ENCODE results near the gene TSPAN5.

Gene TSPAN5

GRCh38 chr4:98626350-98626749 lies 32.1 kb downstream of the TSPAN5 start:
- Histone ChIP-seq H3K9ac (ENCODE audit: low read depth, low read length, poor library complexity, severe bottlenecking) (no peak overlapping the region), H3K9me2 (replicated peaks; ENCODE audit: low read depth, low read length) (no peaks in the 10 kb centered on the region), H3K4me3 (ENCODE audit: low read length, poor library complexity, severe bottlenecking) (no peak overlapping the region), H3K4me2 (ENCODE audit: low read depth, low read length, poor library complexity, severe bottlenecking) (peak overlapping the region; percentile 62), H3K79me2 (ENCODE audit: insufficient read depth, low read length) (peaks cover 55% of the 10 kb centered on the region), H3K27me3 (ENCODE audit: insufficient read depth, low read length, poor library complexity, severe bottlenecking) (no peaks in the 10 kb centered on the region), H3K36me3 (ENCODE audit: insufficient read depth, low read length) (no peaks in the 10 kb centered on the region), H2AFZ (ENCODE audit: low read length) (no peak overlapping the region), H3F3A (ENCODE audit: low read depth) (no peaks in the 10 kb centered on the region), H3K4me1 (ENCODE audit: insufficient read depth, low read length, poor library complexity, severe bottlenecking) (peaks cover 35% of the 10 kb centered on the region), H4K20me1 (ENCODE audit: insufficient read depth, low read length, poor library complexity, severe bottlenecking) (no peaks in the 10 kb centered on the region), H3K9me3 (ENCODE audit: insufficient read depth, low read depth, low read length) (no peaks in the 10 kb centered on the region)
- TF ChIP-seq EZH2phosphoT487 (IDR thresholded peaks at IDR 0.05; ENCODE audit: borderline replicate concordance) = no peak
- TF ChIP-seq, protein P1, sequence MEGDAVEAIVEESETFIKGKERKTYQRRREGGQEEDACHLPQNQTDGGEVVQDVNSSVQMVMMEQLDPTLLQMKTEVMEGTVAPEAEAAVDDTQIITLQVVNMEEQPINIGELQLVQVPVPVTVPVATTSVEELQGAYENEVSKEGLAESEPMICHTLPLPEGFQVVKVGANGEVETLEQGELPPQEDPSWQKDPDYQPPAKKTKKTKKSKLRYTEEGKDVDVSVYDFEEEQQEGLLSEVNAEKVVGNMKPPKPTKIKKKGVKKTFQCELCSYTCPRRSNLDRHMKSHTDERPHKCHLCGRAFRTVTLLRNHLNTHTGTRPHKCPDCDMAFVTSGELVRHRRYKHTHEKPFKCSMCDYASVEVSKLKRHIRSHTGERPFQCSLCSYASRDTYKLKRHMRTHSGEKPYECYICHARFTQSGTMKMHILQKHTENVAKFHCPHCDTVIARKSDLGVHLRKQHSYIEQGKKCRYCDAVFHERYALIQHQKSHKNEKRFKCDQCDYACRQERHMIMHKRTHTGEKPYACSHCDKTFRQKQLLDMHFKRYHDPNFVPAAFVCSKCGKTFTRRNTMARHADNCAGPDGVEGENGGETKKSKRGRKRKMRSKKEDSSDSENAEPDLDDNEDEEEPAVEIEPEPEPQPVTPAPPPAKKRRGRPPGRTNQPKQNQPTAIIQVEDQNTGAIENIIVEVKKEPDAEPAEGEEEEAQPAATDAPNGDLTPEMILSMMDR (conservative IDR thresholded peaks at IDR 0.05; ENCODE audit: low read length) = no peak

DNA sequence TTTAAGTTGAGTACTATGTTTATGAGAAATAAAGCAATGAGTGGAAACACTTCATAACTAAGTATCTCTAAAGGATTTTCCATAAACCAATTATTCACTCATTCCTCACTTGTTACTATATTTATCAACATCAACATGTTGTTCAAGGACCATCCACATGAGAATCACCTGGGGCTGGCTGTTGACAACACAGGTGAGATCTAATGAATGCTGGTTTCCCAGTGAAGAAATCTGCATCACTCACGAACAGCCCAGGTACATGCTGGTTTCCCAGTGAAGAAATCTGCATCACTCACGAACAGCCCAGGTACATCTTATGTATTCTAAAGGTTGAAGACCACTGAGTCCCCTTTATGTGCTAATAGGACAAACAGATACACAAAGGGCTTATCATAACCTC lies 32.5 kb downstream of the TSPAN5 start:
- no peaks in the 10 kb centered on the region for H4K20me1 ChIP-seq (ENCODE audit: insufficient read depth, low read length, poor library complexity, severe bottlenecking)
- no peaks in the 10 kb centered on the region for H3K9me2 ChIP-seq (replicated peaks; ENCODE audit: low read depth, low read length)
- peak overlapping the region; percentile 62 for H3K4me2 ChIP-seq (ENCODE audit: low read depth, low read length, poor library complexity, severe bottlenecking)
- peaks cover 34% of the 10 kb centered on the region for H3K4me1 ChIP-seq (ENCODE audit: insufficient read depth, low read length, poor library complexity, severe bottlenecking)
- no peak overlapping the region for H3K4me3 ChIP-seq (ENCODE audit: low read length, poor library complexity, severe bottlenecking)
- TF ChIP-seq, protein P1 (conservative IDR thresholded peaks at IDR 0.05; ENCODE audit: low read length) = no peak
- TF ChIP-seq EZH2phosphoT487 (IDR thresholded peaks at IDR 0.05; ENCODE audit: borderline replicate concordance) = no peak
- H3K27me3 ChIP-seq (ENCODE audit: insufficient read depth, low read length, poor library complexity, severe bottlenecking) = no peaks in the 10 kb centered on the region
- H3K9ac ChIP-seq (ENCODE audit: low read depth, low read length, poor library complexity, severe bottlenecking) = no peak overlapping the region
- no peaks in the 10 kb centered on the region for H3K36me3 ChIP-seq (ENCODE audit: insufficient read depth, low read length)
- H3F3A ChIP-seq (ENCODE audit: low read depth) = no peaks in the 10 kb centered on the region
- peaks cover 51% of the 10 kb centered on the region for H3K79me2 ChIP-seq (ENCODE audit: insufficient read depth, low read length)
- H3K9me3 ChIP-seq (ENCODE audit: insufficient read depth, low read depth, low read length) = no peaks in the 10 kb centered on the region
- H2AFZ ChIP-seq (ENCODE audit: low read length) = no peak overlapping the region

DNA sequence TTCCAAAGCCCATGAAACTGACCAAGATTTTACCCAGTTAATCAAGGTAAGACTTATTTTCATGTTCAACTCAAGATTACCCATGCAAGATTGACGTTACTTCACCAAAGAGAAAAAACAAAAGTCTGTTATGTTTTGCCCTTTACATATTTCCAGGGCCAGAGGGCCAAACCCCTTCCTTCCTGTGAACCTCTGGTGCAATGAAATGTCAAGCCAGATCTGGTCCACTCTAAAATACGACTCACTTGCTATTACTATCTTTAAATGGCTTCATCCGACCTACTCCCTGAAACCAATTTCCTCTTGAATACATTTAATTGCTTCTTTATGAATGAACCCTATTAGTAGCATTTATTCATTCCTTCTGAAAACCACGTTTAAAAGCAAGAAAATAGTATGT lies 33.0 kb downstream of the TSPAN5 start:
- H3K9me3 ChIP-seq (ENCODE audit: insufficient read depth, low read depth, low read length) = no peaks in the 10 kb centered on the region
- H2AFZ ChIP-seq (ENCODE audit: low read length) = no peak overlapping the region
- peak overlapping the region; percentile 41 for H3K4me3 ChIP-seq (ENCODE audit: low read length, poor library complexity, severe bottlenecking)
- no peaks in the 10 kb centered on the region for H3F3A ChIP-seq (ENCODE audit: low read depth)
- peaks cover 47% of the 10 kb centered on the region for H3K79me2 ChIP-seq (ENCODE audit: insufficient read depth, low read length)
- no peaks in the 10 kb centered on the region for H3K27me3 ChIP-seq (ENCODE audit: insufficient read depth, low read length, poor library complexity, severe bottlenecking)
- peak overlapping the region; percentile 62 for H3K4me2 ChIP-seq (ENCODE audit: low read depth, low read length, poor library complexity, severe bottlenecking)
- no peaks in the 10 kb centered on the region for H3K36me3 ChIP-seq (ENCODE audit: insufficient read depth, low read length)
- H4K20me1 ChIP-seq (ENCODE audit: insufficient read depth, low read length, poor library complexity, severe bottlenecking) = no peaks in the 10 kb centered on the region
- TF ChIP-seq EZH2phosphoT487 (IDR thresholded peaks at IDR 0.05; ENCODE audit: borderline replicate concordance) = no peak
- TF ChIP-seq, protein P1 (conservative IDR thresholded peaks at IDR 0.05; ENCODE audit: low read length) = no peak
- H3K4me1 ChIP-seq (ENCODE audit: insufficient read depth, low read length, poor library complexity, severe bottlenecking) = peaks cover 39% of the 10 kb centered on the region
- no peak overlapping the region for H3K9ac ChIP-seq (ENCODE audit: low read depth, low read length, poor library complexity, severe bottlenecking)
- H3K9me2 ChIP-seq (replicated peaks; ENCODE audit: low read depth, low read length) = no peaks in the 10 kb centered on the region
